Panc1 (cell line): ENCODE results near the gene EXOC3L4. TPM values are rescaled to one million over a fixed set of nuclear protein-coding genes. Genes with fewer than 3 reads are reported as not detected.

ENCODE experiments used
- ATAC-seq: fragments of 200-7000 bp; cut with Tn5 transposase; 2 replicates; pipeline ENCODE4 v1.9.1; 2020; ENCODE audit warnings: mild to moderate bottlenecking, moderate library complexity
- BruUV-seq: library from RNA; stranded (reverse); fragments of 400-500 nt; replicated peaks from 2 replicates; lab custom pipeline; 2021; lab: Mats Ljungman, UMichigan
- CTCF ChIA-PET: fragments of 300-600 bp; sonication (Branson Sonifier 250); formaldehyde crosslinking; loops from one replicate; lab custom pipeline; 2022; ENCODE audit warnings: antibody characterized with exemption; lab: Charles Lee
- POLR2A ChIA-PET: fragments of 300-600 bp; sonication (Branson Sonifier 250); formaldehyde crosslinking; loops from one replicate; lab custom pipeline; 2022; ENCODE audit warnings: antibody characterized with exemption; lab: Charles Lee
- DNase-seq: peaks from one replicate; pipeline ENCODE4 v3.0.0-alpha.2; 2010; ENCODE audit warnings: low read depth, low spot score
- H3K27ac ChIP-seq: 2 replicates; pipeline ENCODE4 v1.5.1; 2011; ENCODE audit warnings: mild to moderate bottlenecking, low read length, inconsistent platforms
- H3K27me3 ChIP-seq: fragments of 200-500 bp; sonication (Bioruptor generic); 2 replicates; pipeline ENCODE4 v1.6.0; 2014; ENCODE audit warnings: low read length, inconsistent platforms; ENCODE audit not compliant: control insufficient read depth, insufficient read depth
- H3K36me3 ChIP-seq: fragments of 200-500 bp; sonication (Bioruptor generic); 2 replicates; pipeline ENCODE4 v1.5.1; 2014; ENCODE audit warnings: inconsistent platforms, mild to moderate bottlenecking, low read length, moderate library complexity; ENCODE audit not compliant: control insufficient read depth, insufficient read depth
- H3K4me1 ChIP-seq: 2 replicates; pipeline ENCODE4 v1.5.1; 2011; ENCODE audit warnings: inconsistent platforms, mild to moderate bottlenecking, low read length, moderate library complexity; ENCODE audit not compliant: control insufficient read depth, insufficient read depth
- H3K4me3 ChIP-seq, 2 experiments: 2 replicates each; pipeline ENCODE4 v1.5.1; 2011 to 2012; ENCODE audit warnings: low read depth in 2 of 2, low read length in 2 of 2, mild to moderate bottlenecking in 2 of 2, inconsistent platforms in 1 of 2, moderate library complexity in 1 of 2
- H3K9me3 ChIP-seq: fragments of 200-500 bp; sonication (Bioruptor generic); 2 replicates; pipeline ENCODE4 v1.5.1; 2014; ENCODE audit warnings: low read depth, mild to moderate bottlenecking, inconsistent platforms, low read length, moderate library complexity; ENCODE audit not compliant: control insufficient read depth, insufficient read depth
- POLR2AphosphoS5 ChIP-seq: IDR thresholded peaks from 2 replicates; pipeline ENCODE4 v1.6.1; 2012; ENCODE audit warnings: mild to moderate bottlenecking, low read depth, low read length, moderate library complexity
- SIN3A ChIP-seq: IDR thresholded peaks from 2 replicates; pipeline ENCODE4 v1.6.1; 2012; ENCODE audit warnings: low read depth, mild to moderate bottlenecking, low read length, moderate library complexity, borderline replicate concordance; ENCODE audit not compliant: insufficient read depth
- TCF7L2 ChIP-seq: IDR thresholded peaks from 2 replicates; pipeline ENCODE4 v1.6.1; 2011; ENCODE audit warnings: mild to moderate bottlenecking, low read depth, low read length, inconsistent platforms
- in situ Hi-C: cut with HindIII; loops from 2 replicates; pipeline ENCODE4 v1.10.0; 2016; ENCODE audit warnings: low sequenced_read_pairs, low pct_unique_long_range_greater_than_20kb
- intact Hi-C: fragments of 100-400 bp; cut with micrococcal nuclease; formaldehyde crosslinking; loops from one replicate; pipeline ENCODE4 v1.10.0; 2022; ENCODE audit not compliant: unreplicated experiment
- total RNA-seq: library from RNA; stranded (reverse); gene quantifications from one replicate; pipeline ENCODE4 v1.2.1, GENCODE V29; 2021; ENCODE audit not compliant: unreplicated experiment
- TF ChIP-seq, protein P1 (sequence below), 2 experiments: IDR thresholded peaks; 2 replicates each; pipeline ENCODE4 v1.6.1; 2011 to 2012; ENCODE audit warnings: low read depth in 2 of 2, control low read depth in 1 of 2, low read length in 1 of 2, mild to moderate bottlenecking in 1 of 2, moderate library complexity in 1 of 2; ENCODE audit not compliant: insufficient read depth in 1 of 2
- TF ChIP-seq, protein P2 (sequence below): fragments of 450-650 bp; IDR thresholded peaks from 2 replicates; pipeline ENCODE4 v1.5.1; 2017; ENCODE audit warnings: mild to moderate bottlenecking

The EXOC3L4 gene
- total RNA-seq, 1 experiment from 2014 or later = 2.6 TPM

DNA sequence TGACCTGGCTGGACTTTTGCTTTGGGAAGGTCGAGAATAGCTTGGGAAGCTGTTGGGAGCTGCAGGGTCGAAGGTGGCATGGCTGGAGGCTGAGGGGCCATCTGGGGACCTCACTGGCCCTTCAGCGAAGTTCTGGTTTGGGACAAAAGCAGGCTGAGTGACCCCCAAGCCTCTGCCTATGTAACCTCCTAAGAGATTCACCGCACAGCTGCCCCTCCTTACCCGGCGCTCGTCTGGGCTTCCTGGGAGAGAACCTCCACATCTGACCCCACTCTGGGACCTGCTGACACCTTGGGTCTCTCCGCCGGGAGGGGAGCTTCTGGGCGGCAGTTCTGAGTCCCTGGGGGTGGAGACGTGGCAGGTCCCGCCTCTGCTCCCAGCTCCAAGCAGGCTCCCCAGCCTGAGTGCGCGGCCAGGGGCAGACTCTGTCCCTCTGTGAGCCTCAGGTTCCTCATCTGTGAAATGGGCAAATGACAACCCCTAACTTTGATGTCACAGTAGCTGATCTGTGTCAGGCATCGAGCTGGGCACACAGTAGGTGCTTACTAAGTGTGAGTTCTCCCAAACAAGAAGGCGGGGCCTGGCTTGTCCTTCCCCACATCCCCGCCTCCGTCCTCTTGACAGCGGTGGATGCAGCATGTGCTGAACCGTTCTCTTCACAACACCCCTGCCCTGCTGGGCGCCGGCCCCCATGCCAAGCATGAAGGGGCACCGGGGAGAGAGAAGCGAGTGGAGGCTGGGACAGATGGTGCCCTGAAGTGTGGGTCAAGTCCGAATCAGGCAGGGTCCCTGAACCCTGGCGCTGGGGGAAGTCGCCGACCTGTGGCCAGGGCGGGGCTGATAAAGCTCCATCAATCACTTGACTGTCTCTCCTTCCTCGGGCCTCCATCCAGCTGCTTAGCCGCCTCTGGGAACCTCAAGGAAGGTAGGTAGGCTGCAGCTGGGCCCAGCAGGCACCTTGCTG lies 3.8 kb downstream of the EXOC3L4 start:
- in situ Hi-C loops (no loop called here), intact Hi-C loops (no loop called here)
- POLR2A ChIA-PET = no interaction called here
- DNase-seq = no peak
- no peak for TF ChIP-seq SIN3A
- TF ChIP-seq, protein P1, sequence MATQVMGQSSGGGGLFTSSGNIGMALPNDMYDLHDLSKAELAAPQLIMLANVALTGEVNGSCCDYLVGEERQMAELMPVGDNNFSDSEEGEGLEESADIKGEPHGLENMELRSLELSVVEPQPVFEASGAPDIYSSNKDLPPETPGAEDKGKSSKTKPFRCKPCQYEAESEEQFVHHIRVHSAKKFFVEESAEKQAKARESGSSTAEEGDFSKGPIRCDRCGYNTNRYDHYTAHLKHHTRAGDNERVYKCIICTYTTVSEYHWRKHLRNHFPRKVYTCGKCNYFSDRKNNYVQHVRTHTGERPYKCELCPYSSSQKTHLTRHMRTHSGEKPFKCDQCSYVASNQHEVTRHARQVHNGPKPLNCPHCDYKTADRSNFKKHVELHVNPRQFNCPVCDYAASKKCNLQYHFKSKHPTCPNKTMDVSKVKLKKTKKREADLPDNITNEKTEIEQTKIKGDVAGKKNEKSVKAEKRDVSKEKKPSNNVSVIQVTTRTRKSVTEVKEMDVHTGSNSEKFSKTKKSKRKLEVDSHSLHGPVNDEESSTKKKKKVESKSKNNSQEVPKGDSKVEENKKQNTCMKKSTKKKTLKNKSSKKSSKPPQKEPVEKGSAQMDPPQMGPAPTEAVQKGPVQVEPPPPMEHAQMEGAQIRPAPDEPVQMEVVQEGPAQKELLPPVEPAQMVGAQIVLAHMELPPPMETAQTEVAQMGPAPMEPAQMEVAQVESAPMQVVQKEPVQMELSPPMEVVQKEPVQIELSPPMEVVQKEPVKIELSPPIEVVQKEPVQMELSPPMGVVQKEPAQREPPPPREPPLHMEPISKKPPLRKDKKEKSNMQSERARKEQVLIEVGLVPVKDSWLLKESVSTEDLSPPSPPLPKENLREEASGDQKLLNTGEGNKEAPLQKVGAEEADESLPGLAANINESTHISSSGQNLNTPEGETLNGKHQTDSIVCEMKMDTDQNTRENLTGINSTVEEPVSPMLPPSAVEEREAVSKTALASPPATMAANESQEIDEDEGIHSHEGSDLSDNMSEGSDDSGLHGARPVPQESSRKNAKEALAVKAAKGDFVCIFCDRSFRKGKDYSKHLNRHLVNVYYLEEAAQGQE (IDR thresholded peaks at IDR 0.05; ENCODE audit: insufficient read depth in 1 of 2, low read depth in 2 of 2, low read length in 1 of 2) = no peak
- TF ChIP-seq, protein P2, sequence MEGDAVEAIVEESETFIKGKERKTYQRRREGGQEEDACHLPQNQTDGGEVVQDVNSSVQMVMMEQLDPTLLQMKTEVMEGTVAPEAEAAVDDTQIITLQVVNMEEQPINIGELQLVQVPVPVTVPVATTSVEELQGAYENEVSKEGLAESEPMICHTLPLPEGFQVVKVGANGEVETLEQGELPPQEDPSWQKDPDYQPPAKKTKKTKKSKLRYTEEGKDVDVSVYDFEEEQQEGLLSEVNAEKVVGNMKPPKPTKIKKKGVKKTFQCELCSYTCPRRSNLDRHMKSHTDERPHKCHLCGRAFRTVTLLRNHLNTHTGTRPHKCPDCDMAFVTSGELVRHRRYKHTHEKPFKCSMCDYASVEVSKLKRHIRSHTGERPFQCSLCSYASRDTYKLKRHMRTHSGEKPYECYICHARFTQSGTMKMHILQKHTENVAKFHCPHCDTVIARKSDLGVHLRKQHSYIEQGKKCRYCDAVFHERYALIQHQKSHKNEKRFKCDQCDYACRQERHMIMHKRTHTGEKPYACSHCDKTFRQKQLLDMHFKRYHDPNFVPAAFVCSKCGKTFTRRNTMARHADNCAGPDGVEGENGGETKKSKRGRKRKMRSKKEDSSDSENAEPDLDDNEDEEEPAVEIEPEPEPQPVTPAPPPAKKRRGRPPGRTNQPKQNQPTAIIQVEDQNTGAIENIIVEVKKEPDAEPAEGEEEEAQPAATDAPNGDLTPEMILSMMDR = no peak
- TF ChIP-seq TCF7L2 = no peak
- no peak for TF ChIP-seq POLR2AphosphoS5
- Histone ChIP-seq H3K27ac (no peak overlapping the region), H3K27me3 (no peaks in the 10 kb centered on the region), H3K9me3 (no peaks in the 10 kb centered on the region), H3K4me1 (peaks cover 10% of the 10 kb centered on the region; the same call in 1 of the 2 replicates), H3K4me3 (no peak overlapping the region), H3K36me3 (no peaks in the 10 kb centered on the region)
- CTCF ChIA-PET = interaction anchor here (0.7 kb wide), 1 partner anchor 23 kb away, joined by 6 read pairs; no protein-coding TSS in a partner anchor
- no peak for ATAC-seq
- no TSS peak for BruUV-seq

DNA sequence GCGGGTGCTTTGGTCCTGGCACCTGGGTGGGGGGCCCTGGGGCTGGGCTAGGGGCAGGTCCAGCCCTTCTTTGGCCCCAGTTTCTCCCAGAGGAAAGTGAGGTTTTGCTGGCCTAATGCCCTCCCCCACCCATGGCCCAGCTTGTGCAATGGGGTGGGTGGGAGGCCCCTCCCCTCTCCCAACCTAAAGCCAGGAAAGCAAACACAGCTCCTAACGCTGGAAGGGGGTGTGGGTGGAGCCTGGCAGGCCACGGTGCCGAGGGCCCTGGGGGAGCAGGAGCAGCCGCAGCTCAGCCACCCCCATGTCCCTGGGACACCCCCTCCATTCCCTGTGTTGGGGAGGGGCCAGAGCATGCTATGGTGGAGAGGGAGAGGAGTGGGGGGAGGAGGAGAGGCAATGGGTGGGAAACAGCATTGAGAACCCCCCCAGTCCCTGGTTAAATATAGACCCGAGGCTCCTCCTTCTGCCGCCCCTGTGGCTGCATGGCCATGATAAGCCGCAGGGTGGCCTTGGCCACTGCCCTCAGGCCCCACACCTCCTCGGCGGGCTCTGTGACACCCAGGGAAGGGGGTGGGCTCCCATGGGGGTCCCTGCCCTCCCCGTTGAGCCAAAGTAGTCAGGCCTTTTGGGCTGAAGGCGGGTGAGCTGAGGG lies 4.7 kb downstream of the EXOC3L4 start:
- ChIA-PET CTCF (no interaction called here), POLR2A (interaction anchor here (0.8 kb wide), 1 partner anchor 21 kb away, joined by 12 read pairs; no protein-coding TSS in a partner anchor)
- BruUV-seq = no TSS peak
- Histone ChIP-seq H3K9me3 (no peaks in the 10 kb centered on the region), H3K27me3 (no peaks in the 10 kb centered on the region), H3K27ac (no peak overlapping the region), H3K36me3 (no peaks in the 10 kb centered on the region), H3K4me1 (peaks cover 10% of the 10 kb centered on the region; the same call in 1 of the 2 replicates), H3K4me3 (no peak overlapping the region)
- intact Hi-C loops (no loop called here), in situ Hi-C loops (no loop called here)
- no peak for ATAC-seq
- no peak for DNase-seq
- no peak for TF ChIP-seq TCF7L2
- TF ChIP-seq, protein P2 = no peak
- no peak for TF ChIP-seq SIN3A
- TF ChIP-seq, protein P1 (IDR thresholded peaks at IDR 0.05; ENCODE audit: insufficient read depth in 1 of 2, low read depth in 2 of 2, low read length in 1 of 2) = no peak
- no peak for TF ChIP-seq POLR2AphosphoS5
